ENCODE measurements around the gene PLPPR2. TPM values are rescaled to one million over a fixed set of nuclear protein-coding genes. Genes with fewer than 3 reads are reported as not detected.
A peak's percentile ranks its signal among the peaks of the same experiment; 100 is the strongest.
"Not testable (repeated sequence)": the region's sequence is repeated elsewhere in the genome, so short reads cannot be mapped to it uniquely, and the experiment has no call there.

Gene PLPPR2
- total RNA-seq = 10 to 100 TPM; 18.9 to 32.1 (median 22.5) TPM

GRCh38 chr19:11355160-11356073, at the start of gene PLPPR2:
Gene PLPPR2, plus strand, starts transcription at chr19:11355432. Its CDS starts 2,242 bp downstream, at chr19:11357674.
- H3K9me3 ChIP-seq = no peaks in the 10 kb centered on the region
- H3K36me3 ChIP-seq = peaks cover 7% of the 10 kb centered on the region
- H3K27ac ChIP-seq = peak within 1 kb of the TSS; percentile 21
- no peaks in the 10 kb centered on the region for H3K27me3 ChIP-seq
- peak within 1 kb of the TSS; percentile 61 for H3K4me3 ChIP-seq
- WGBS = 8% methylated on average over 27 of the region's 62 CpGs
- H3K4me1 ChIP-seq = peaks cover 14% of the 10 kb centered on the region
- DNase-seq (ENCODE audit: low spot score in 2 of 2) = peak; percentile 96 to 97
- TF ChIP-seq POLR2A (IDR thresholded peaks at IDR 0.05) = no peak
- TF ChIP-seq, protein P1, sequence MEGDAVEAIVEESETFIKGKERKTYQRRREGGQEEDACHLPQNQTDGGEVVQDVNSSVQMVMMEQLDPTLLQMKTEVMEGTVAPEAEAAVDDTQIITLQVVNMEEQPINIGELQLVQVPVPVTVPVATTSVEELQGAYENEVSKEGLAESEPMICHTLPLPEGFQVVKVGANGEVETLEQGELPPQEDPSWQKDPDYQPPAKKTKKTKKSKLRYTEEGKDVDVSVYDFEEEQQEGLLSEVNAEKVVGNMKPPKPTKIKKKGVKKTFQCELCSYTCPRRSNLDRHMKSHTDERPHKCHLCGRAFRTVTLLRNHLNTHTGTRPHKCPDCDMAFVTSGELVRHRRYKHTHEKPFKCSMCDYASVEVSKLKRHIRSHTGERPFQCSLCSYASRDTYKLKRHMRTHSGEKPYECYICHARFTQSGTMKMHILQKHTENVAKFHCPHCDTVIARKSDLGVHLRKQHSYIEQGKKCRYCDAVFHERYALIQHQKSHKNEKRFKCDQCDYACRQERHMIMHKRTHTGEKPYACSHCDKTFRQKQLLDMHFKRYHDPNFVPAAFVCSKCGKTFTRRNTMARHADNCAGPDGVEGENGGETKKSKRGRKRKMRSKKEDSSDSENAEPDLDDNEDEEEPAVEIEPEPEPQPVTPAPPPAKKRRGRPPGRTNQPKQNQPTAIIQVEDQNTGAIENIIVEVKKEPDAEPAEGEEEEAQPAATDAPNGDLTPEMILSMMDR (IDR thresholded peaks at IDR 0.05) = no peak
- no peak for TF ChIP-seq POLR2AphosphoS5 (IDR thresholded peaks at IDR 0.05)
- TF ChIP-seq EP300 (IDR thresholded peaks at IDR 0.05) = no peak

DNA sequence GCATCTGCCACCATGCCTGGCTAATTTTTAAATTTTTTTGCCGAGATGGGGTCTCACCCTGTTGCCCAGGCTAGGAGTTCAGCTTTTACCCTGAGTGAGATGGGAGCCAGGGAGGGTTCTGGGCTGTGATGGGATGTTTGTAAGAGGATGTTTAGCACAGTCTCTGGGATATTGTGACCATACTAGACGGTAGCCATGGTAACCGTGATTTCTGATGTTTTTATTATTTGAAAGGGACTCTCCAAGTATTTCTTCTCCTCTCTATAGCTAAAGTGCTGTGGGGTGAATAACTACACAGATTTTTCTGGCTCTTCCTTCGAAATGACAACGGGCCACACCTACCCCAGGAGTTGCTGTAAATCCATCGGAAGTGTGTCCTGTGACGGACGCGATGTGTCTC, 48.9 kb upstream of the PLPPR2 start:
- Histone ChIP-seq H3K4me1 (no peaks in the 10 kb centered on the region), H3K36me3 (no peaks in the 10 kb centered on the region), H3K9me3 (no peaks in the 10 kb centered on the region), H3K27me3 (no peaks in the 10 kb centered on the region), H3K4me3 (no peak overlapping the region), H3K27ac (no peak overlapping the region)
- no peak for DNase-seq (ENCODE audit: low spot score in 2 of 2)
- WGBS = 64% methylated on average over 9 of the region's 9 CpGs
- TF ChIP-seq, protein P1 (IDR thresholded peaks at IDR 0.05) = no peak
- no peak for TF ChIP-seq POLR2AphosphoS5 (IDR thresholded peaks at IDR 0.05)
- no peak for TF ChIP-seq POLR2A (IDR thresholded peaks at IDR 0.05)
- no peak for TF ChIP-seq EP300 (IDR thresholded peaks at IDR 0.05)

DNA sequence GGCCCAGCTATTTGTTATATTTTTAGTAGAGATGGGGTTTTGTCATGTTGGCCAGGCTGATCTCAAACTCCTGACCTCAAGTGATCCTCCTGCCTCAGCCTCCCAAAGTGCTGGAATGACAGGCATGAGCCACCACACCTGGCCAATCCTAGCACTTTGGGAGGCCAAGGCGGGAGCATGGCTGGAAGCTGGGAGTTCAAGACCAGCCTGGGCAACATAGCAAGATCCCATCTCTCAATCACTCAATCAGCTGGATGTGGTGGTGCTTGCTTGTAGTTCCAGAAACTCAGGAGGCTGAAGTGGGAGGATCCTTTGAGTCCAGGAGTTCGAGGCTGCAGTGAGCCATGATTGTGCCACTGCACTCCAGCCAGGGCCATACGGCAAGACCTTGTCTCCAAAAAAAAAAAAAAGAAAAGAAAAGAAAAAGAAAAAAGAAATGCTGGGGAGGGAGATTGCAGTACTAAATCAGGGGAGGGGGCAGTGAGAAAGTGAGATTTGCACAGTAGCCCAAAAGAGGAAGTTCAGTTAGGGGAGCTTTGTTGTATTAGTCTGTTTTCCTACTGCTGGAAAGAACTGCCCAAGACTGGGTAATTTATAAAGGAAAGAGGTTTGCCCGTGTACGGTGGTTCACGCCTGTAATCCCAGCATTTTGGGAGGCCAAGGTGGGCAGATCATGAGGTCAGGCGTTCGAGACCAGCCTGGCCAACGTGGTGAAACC, 34.8 kb upstream of the PLPPR2 start:
- not testable (repeated sequence) for H3K27ac ChIP-seq; H3K36me3 ChIP-seq; H3K9me3 ChIP-seq; H3K27me3 ChIP-seq; H3K4me3 ChIP-seq; DNase-seq (ENCODE audit: low spot score in 2 of 2)
- peaks cover 54% of the 10 kb centered on the region for H3K4me1 ChIP-seq
- WGBS = 79% methylated on average over 9 of the region's 9 CpGs

DNA sequence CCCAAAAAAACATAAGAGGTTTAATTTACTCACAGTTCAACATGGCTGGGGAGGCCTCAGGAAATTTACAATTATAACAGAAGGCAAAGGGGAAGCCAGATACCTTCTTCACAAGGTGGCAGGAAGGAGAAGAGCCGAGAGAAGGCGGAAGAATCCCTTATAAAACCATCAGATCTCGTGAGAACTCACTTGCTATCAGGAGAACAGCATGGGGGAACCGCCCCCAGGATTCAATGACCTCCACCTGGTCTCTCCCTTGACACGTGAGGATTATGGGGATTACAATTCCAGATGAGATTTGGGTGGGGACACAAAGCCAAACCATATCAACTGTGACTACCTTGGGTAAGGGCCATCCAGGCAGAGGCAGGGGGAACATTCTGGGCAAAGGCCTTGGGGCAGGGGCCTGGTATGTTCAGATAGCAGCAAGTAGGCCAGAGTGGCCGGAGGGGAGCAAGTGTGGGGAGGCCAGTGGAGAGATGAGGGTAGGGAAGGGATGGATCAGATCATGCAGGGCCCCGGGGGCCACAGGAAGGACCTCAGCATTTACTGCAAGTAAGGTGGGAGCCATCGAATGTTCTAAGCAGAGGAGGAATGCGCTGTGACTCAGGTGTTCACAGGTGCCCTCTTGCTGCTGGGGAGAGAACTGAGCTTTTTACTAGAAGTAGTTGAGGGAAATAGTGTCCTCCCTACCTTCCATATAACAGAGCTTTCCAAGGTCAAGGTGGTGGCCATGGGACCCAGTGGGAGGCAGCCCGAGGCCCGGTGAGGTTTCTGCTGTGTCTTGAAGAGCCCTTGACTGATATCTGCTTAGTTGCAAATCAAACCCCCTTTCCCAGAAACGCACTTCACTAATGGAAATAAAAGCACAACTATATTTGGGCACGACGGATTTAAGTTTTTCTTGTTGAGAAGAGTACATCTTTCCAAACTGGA, 33.8 kb upstream of the PLPPR2 start:
- peaks cover 59% of the 10 kb centered on the region for H3K4me1 ChIP-seq
- TF ChIP-seq EP300 (IDR thresholded peaks at IDR 0.05) = no peak
- TF ChIP-seq, protein P1 (IDR thresholded peaks at IDR 0.05) = no peak
- no peak for TF ChIP-seq POLR2A (IDR thresholded peaks at IDR 0.05)
- TF ChIP-seq POLR2AphosphoS5 (IDR thresholded peaks at IDR 0.05) = no peak
- 76% methylated on average over 14 of the region's 14 CpGs for WGBS

DNA sequence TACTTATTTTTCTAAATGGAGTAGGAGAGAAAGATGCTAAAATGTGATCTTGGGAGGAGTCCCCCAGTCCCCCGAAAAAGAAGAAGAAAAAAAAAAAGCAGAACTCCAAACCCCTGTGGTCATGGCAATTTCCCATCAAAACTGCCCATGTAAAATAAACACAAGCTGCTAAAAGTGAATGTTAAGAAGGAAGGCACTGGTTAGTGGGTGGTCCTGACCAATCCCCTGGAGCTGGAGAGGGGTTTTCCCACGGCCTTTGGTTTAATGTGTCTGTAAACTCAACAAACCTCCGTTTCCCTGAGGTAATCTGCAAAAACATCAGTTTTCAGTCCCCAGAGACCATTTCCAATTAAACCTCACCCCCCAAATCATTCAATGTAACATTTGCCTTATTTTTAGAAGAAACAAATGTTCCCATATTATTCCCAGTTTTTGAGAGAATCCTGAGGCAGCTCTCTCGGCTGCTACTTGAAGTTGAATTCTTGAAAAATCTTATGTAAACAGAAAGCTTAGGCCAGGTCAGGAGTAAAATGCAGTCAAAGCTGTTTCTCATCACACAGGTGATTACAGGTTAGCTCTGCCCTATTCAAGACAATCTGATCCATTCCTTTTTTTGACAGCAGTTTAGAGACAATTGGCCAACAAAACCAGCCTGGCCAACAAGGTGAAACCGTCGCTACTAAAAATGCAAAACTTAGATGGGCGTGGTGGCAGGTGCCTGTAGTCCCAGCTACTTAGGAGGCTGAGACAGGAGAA, 32.8 kb upstream of the PLPPR2 start:
- H3K36me3 ChIP-seq = peaks cover 25% of the 10 kb centered on the region
- no peak for DNase-seq (ENCODE audit: low spot score in 2 of 2)
- 46% methylated on average over 7 of the region's 7 CpGs for WGBS
- H3K4me3 ChIP-seq = no peak overlapping the region
- TF ChIP-seq POLR2A (IDR thresholded peaks at IDR 0.05) (no peak), EP300 (IDR thresholded peaks at IDR 0.05) (no peak), POLR2AphosphoS5 (IDR thresholded peaks at IDR 0.05) (no peak)
- TF ChIP-seq, protein P1 (IDR thresholded peaks at IDR 0.05) = no peak
- no peak overlapping the region for H3K27ac ChIP-seq
- H3K4me1 ChIP-seq = peaks cover 59% of the 10 kb centered on the region
- H3K9me3 ChIP-seq = no peaks in the 10 kb centered on the region
- H3K27me3 ChIP-seq = no peaks in the 10 kb centered on the region

More for the DNA sequence above, 33.8 kb upstream of the PLPPR2 start:
- Histone ChIP-seq H3K36me3 (peaks cover 15% of the 10 kb centered on the region), H3K4me3 (no peak overlapping the region), H3K27ac (no peak overlapping the region), H3K27me3 (no peaks in the 10 kb centered on the region), H3K9me3 (no peaks in the 10 kb centered on the region)
- DNase-seq (ENCODE audit: low spot score in 2 of 2) = no peak

All from suprapubic skin (tissue), 4 donors.